HL-60/S4 (cell line): ENCODE measurements around the gene SPP2.

ENCODE experiments used
- in situ Hi-C: fragments of 300-500 bp; cut with MboI; formaldehyde crosslinking; loops from 2 replicates; pipeline ENCODE4 v1.14.3; 2022; ENCODE audit warnings: low sequenced_read_pairs

SPP2 gene

DNA sequence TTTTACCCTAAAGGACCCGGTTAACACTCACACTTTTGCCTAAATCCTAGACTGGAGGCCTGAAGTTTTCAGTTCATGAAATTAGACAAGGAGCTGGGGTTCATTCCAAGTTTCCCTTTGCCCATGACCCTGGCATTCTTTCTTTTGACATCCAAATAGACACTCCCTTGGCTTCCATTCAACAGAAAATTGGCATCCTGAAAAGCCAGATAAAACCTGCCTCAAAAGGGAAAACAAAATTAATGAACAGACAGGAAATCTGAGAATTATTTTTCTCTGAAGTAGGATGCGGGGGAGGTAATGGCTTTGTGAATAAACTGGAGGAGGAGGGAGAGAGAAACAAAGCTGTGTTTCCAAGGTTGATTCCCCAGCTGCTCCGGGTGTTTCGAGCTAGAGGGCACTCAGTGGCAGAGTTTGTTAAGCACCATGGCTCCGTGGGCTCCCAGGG, 41.0 kb downstream of the SPP2 start:
- in situ Hi-C loops: no loop called here

DNA sequence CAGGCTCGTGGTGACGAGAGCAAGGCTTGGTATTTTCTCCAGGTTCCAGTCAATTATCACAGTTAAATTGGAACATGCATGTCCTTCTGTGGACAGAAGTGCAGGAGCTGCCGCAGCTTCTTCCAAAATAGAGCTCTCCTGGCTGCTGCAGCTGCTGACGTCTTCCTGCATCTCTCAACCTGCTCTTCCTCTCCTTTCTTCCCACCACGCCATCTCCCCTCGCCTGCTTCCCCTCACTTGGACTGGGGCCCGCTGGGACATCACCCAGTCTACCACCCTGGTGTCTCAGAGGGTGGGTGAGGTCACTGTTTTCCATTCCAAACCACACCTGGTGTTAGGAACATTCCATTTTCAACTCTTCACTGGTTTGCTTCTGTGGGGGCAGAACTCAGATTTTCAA, 41.4 kb downstream of the SPP2 start:
- in situ Hi-C loops: no loop called here

DNA sequence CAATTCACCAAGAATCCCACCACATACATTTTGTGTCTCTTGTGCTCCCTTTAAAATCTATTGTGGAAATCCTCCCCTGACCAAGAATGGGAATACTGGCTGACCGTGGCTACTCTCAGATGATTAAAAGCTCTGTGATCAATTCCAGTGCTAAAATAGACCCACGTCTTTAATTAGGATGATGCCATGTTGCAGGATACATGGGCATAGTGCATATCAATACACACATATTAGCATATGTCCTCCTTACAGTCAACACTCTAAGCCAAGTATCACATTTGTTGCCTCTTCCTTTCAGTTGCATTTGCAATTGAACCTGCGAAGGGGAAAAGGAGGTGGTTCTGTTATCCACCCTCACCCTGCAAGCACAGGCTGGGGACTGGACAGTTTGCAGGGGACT, 41.8 kb downstream of the SPP2 start:
- in situ Hi-C loops: no loop called here

DNA sequence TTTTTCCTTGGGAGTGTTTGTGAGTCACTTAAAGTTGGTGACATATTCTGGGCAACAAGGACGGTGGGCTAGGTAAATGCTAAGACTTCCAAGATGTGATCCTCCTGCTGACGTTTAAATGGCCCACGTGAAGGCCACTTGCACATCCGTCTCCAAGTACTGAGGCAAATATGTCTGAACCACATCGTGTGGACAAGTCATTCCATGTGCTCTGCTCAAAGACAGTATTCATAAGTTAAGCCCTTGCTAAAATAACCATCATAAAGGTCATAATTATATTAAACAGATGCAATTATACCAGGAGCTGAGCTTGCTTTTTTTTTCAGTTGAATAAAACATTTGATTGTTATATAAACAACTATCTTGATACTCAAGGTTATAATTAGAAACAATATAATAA, 44.8 kb downstream of the SPP2 start:
- in situ Hi-C loops: no loop called here

DNA sequence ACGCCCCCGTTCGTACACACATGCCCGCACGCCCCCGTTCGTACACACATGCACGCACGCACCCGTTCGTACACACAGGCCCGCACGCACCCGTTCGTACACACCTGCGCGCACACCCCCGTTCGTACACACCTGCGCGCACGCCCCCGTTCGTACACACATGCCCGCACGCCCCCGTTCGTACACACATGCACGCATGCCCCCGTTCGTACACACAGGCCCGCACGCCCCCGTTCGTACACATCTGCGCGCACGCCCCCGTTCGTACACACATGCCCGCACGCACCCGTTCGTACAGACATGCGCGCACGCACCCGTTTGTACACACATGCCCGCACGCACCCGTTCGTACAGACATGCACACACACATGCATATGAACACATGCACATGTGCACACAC, 45.7 kb downstream of the SPP2 start:
- in situ Hi-C loops: no loop called here

DNA sequence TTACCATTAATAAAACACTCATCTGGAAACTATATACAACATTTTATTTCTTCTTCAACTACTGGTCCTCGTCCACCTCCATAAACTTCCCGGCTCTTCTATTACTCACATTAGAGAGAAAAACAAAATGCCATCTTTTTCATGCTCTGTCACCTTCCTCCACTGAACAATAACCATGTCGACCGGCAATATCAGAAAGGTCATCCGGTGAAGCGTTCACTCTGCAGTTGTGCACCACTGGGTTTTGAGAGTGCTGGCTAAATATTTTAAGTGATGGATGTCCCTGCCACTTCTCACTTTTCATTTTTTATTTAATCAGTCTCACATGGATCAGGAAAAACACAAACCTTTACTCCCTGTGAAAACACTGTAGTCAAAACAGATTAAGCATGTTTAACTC, 48.2 kb downstream of the SPP2 start:
- in situ Hi-C loops: no loop called here

DNA sequence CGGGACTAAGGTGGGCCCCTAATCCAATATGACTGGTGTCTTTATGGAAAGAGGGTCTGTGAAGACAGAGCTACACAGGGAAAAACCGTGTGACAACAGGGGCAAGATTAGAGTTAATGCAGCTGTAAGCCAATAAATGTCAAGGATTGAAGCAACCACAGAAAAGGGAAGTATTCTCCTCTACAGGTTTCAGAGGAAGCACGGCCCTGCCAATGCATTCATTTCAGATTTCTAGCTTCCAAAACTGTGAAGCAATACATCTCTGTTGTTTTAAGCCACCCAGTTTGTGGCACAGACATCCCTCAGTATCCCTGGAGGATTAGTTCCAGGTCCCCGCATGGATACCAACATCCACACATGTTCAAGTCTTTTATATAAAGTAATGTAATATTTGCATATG, 48.8 kb downstream of the SPP2 start:
- in situ Hi-C loops: no loop called here

DNA sequence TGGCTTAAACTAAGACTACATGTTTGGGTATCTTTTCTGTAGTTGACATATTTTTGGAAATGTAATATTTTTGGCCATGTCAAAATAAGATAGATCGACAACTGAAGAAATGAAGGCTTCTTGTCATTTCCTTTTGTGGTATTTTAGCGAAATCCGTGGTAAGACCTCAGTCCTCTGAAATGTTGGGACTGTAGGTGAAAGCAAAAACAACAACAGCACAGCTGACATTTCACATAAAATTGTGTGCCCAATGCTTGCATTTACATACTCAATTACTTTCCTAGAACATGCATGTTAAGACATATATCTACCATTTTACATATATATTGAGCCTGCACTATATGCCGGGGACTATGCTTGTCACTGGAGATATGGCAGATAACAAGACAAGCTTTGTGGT, 50.2 kb downstream of the SPP2 start:
- in situ Hi-C loops: no loop called here

DNA sequence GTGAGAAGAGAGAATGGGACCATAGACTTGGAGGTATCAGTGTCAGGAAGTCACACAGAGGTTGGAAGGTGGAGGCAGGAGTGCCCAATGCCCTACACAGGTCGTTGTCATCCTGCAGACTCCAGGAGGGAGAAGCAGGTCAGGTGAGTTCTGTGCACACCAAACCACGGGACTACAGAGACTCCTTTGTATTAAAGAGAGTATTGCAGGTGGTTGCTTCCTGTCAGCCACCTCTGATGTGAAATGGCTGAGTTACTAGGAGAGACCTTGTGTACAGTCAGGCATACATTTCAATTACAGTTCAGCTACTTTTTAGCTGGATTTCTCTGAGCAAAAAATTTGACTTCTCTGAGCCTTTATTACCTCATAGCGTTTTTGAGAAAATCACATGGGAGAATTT, 51.6 kb downstream of the SPP2 start:
- in situ Hi-C loops: no loop called here

DNA sequence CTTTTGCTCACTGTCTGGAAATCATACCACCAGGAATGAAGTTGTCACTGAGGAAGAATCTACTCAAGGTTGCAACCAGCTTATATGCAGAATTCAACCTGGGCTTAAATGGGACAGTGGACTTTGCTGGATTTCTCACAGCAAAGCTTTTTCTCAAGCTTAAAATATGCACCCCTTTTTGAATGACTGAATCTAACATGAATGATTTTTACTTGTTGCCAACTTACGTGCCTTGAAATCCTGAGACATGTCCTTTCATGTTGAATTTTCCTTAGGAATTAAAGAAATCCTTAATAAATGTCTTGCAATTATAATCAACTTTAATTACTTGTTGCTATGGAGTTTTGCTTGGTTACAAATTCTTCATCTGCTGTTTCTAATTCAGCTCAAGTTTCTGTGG, 57.4 kb downstream of the SPP2 start:
- in situ Hi-C loops: no loop called here

DNA sequence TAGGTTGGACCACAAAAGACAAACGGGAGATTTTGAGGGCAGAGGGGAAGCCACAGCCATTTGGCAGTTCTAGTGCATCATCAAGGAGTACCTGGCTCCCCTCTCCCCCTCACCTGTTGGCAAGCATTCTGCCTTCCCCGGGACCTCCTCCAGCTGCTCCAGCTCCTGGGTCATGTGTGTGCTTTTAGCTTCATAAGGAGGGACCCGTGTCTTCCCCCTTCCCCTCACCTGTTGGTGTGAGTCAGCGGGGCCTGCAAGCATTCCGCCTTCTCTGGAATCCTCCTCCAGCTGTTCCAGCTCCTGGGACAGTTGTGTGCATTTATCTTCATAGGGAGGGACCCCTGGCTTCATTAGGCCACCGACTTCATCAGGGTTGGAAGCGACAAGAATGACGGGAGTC, 58.8 kb downstream of the SPP2 start:
- in situ Hi-C loops: no loop called here

DNA sequence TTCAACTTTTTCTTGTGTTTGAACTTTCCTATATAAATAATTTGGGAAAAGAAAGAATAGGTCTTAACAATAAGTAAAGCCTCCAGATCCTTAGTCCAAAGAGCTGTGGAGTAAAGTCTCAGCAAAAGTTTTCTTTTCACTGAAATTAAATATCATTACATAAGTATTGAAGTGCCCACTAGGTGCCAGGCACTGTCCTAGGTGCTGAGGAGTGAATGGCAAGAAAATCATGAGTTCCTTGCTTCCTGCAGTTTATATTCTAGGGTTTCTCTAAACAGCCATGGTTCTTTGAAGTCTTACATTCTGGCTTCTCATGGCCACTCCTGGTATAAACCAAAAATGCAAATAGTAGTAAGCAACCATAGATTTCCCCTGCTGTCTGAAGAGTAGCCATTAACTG, 59.7 kb downstream of the SPP2 start:
- in situ Hi-C loops: no loop called here

DNA sequence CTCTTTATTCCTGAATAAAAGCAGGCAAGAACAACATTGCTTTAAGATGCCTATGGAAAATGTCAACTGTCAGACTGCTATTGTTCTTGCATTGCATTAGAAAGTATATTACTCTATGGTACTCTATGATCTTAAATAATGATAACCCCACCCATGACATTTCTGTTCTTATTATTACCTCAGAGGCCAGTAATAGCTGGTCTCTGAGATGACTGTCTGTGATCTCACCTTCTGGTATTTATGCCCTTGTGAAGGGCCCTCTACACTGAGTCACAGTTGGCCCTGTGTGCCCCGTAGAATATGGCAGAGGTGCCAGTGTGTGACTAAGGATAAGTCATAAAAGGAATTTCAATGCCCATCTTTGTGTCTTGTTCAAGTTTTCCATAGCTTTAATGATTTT, 61.0 kb downstream of the SPP2 start:
- in situ Hi-C loops: no loop called here

DNA sequence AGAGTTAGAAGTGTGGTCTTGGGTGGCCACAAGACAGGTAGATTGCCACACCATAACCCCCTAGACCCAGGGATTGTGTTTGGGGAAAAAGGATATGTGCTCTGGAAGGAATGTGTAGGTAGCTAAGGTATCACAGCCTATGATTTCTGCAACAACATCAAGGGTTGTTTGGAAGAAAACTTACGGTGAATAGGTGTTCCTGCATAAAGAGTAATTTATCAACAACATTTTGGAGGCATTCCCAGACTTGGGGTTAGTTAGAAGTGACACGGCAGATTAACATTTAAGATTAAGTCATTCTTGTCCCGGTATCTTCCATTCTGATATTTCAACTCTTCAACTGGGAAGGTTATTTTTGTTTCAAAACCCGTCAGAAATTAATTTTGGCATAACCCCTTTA, 65.5 kb downstream of the SPP2 start:
- in situ Hi-C loops: no loop called here

DNA sequence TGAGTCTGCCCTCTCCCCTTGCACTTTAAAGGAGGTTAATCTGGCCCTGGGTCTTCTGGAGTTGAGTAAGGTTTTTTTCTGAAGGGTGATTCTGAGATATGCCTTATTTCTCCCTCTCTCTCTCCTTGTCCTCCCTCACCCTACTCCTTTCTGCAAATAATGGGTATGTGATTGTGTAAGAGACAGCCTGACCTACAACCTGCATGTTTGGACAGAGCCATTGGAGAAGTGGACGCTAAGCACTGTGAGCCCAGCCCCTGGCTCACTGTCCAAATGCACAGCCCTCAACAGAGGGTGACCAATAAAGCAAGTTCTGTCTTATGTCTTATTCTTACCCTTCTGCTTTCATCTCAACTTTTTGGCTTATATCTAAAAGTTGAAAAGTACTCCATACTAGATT, 71.5 kb downstream of the SPP2 start:
- in situ Hi-C loops: no loop called here

DNA sequence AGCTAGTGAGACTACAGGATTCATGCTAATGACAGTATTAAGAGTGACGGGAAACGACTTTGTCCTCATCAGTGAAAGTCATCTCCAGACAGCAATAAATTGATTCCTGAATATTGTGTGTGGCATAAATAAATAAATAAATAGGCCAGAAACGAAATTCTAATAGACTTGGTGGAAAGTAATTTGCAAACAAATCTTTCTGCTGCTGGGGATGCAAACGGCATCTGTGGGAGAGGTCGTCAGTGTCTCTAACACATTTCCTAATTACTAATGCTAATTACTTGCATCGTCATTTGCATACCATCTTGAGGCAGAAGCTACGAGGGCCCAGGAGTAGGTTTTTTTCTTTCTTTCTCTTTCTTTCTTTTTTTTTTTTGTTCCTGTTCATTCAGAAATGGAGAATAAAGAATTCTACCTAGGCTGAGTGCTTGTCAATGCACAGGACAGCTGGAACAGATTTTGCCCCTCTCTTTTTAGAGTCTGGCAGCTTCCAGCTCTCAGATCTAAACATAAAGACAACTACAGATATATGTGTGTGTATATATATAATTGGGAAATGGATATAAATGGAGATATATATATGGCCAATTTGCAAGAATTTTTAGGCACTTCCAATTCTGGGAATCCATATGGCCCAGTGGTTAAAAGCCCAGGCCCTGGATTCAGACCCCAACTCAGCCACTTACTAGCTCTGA, 75.1 kb downstream of the SPP2 start:
- in situ Hi-C loops: no loop called here

DNA sequence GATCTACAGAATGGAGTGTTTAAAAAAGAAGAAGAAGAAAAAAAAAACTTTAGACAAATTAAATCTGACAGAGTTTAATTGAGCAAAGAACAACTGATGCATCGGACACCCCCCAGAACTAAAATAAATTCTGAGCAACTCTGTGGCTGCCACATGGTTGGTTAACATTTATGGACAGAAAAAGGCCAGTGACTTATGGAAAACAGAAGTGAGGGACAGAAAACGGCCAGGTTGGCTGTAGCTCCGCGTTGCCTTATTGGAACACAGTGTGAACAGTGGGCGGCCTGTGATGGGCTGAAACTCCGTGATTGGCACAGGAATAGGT, 75.6 kb downstream of the SPP2 start:
- in situ Hi-C loops: no loop called here
